Spinal cord (tissue), 10 donors: ENCODE results near the gene CLN6. TPM values are rescaled to one million over a fixed set of nuclear protein-coding genes. Genes with fewer than 3 reads are reported as not detected.
"Not testable (repeated sequence)": the region's sequence is repeated elsewhere in the genome, so short reads cannot be mapped to it uniquely, and the experiment has no call there.

ENCODE experiments used
- DNase-seq, 6 donors: peaks; one replicate each; pipeline versions ENCODE4 v3.0.0 to v3.0.0-alpha.2; 2013 to 2015; ENCODE audit warnings: low spot score in 6 of 6, low read depth in 4 of 6
- H3K27ac ChIP-seq: one replicate; pipeline ENCODE4 v1.5.1; 2013; ENCODE audit warnings: low read depth, low read length, control low read depth
- H3K27me3 ChIP-seq: one replicate; pipeline ENCODE4 v1.6.1; 2013; ENCODE audit warnings: low read length; ENCODE audit not compliant: control insufficient read depth, insufficient read depth
- H3K36me3 ChIP-seq: one replicate; pipeline ENCODE4 v1.6.1; 2013; ENCODE audit warnings: low read length; ENCODE audit not compliant: control insufficient read depth, insufficient read depth
- H3K4me1 ChIP-seq: one replicate; pipeline ENCODE4 v1.6.1; 2013; ENCODE audit warnings: low read length; ENCODE audit not compliant: control insufficient read depth, insufficient read depth
- H3K4me3 ChIP-seq: one replicate; pipeline ENCODE4 v1.5.1; 2013; ENCODE audit warnings: low read depth, low read length, control low read depth
- H3K9me3 ChIP-seq: one replicate; pipeline ENCODE4 v1.6.1; 2013; ENCODE audit warnings: low read length; ENCODE audit not compliant: control insufficient read depth, insufficient read depth
- WGBS: methylation state at CpG from one replicate; pipeline ENCODE4 v1.1.5; 2013; ENCODE audit warnings: missing lambda C conversion rate; ENCODE audit not compliant: insufficient coverage; 5-methylcytosine and 5-hydroxymethylcytosine counted together
- polyA plus RNA-seq, 2 donors: library from polyadenylated mRNA; unstranded; fragments of 120-200 nt; gene quantifications; one replicate each; pipeline ENCODE4 v1.2.1, GENCODE V29; 2013; ENCODE audit not compliant: insufficient read length in 2 of 2
- total RNA-seq, 2 donors: library from RNA; depleted of rRNA in 1 of 2; stranded (reverse); fragments of 120-200 nt in 1 of 2; fragments of >200 nt in 1 of 2; gene quantifications; one replicate each; pipeline versions ENCODE4 v1.2.3 to v1.2.4, GENCODE V29; 2013 to 2014
- donor health status: healthy.

The CLN6 gene
- total and polyA plus RNA-seq, 4 donors: 7.7 to 25.3 (median 13.7) TPM

DNA sequence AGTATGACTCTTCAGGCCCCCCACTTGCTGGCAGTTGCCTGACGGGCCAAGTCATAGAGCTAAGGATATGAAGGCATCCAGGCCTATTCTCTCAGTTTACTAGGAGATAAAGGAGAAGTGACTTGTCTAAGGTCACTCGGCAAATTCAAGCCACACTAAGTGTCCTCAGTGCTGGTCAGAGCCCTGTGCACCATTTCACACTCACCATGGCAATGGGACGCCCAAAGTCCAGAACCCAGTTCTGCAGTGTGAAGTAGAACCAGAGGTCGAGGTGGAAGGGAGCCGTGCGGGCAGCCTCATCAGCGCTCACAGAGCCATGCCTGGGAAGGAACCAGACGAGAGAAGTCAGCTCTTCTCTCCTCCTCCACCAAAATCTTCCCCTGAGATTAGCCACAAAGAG is 11.2 kb downstream of the CLN6 start:
- H3K9me3 ChIP-seq: no peaks in the 10 kb centered on the region
- no peaks in the 10 kb centered on the region for H3K4me1 ChIP-seq
- no peaks in the 10 kb centered on the region for H3K27me3 ChIP-seq
- WGBS: 100% methylated on average over 3 of the region's 8 CpGs
- DNase-seq: no peak
- H3K27ac ChIP-seq: no peak overlapping the region
- no peak overlapping the region for H3K4me3 ChIP-seq
- peaks cover 11% of the 10 kb centered on the region for H3K36me3 ChIP-seq

DNA sequence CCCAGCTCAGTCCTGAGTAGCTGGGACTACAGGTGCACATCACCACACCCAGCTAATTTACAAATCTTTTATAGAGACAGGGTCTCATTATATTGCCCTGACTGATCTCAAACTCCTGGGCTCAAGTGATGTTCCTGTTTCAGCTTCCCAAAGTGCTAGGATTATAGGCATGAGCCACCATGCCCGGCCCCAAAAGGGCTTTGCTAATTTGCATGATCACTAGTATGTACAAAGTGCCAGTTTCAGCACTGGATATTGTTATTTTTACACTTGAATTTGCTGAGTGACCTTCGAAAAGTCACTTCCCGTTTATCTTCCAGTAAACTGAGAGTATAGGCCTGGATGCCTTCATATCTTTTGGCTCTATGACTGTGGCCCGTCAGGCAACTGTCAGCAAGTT is 12.2 kb downstream of the CLN6 start:
- no peaks in the 10 kb centered on the region for H3K9me3 ChIP-seq
- no peak for DNase-seq
- H3K4me3 ChIP-seq: no peak overlapping the region
- no peak overlapping the region for H3K27ac ChIP-seq
- H3K36me3 ChIP-seq: peaks cover 11% of the 10 kb centered on the region
- H3K4me1 ChIP-seq: no peaks in the 10 kb centered on the region
- no peaks in the 10 kb centered on the region for H3K27me3 ChIP-seq
- WGBS: 94% methylated on average over 2 of the region's 4 CpGs

DNA sequence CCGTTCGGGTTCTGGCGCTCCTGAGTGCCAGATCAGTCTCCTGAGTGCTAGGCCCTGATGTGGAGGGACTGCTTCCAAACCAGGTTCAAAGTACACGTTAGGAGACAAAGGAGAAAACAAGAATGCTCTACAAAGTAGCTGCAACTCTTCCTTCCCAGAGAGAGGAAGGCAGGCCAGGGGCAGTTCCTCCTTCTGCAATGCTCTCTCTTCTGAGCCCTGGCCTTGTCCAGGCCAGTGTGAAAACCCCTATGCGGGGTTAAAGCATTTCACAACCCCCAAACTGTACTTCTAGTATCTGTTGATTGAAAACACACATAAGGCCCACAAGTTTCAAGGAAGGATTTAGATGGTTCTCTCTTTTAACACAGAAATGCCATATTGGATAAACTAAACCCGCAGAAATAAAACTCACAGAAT is 14.7 kb downstream of the CLN6 start:
- H3K27ac ChIP-seq: no peak overlapping the region
- WGBS: 82% methylated on average over 4 of the region's 6 CpGs
- no peak overlapping the region for H3K4me3 ChIP-seq
- peaks cover 16% of the 10 kb centered on the region for H3K4me1 ChIP-seq
- H3K36me3 ChIP-seq: peaks cover 13% of the 10 kb centered on the region
- DNase-seq: no peak
- no peaks in the 10 kb centered on the region for H3K9me3 ChIP-seq
- H3K27me3 ChIP-seq: no peaks in the 10 kb centered on the region

DNA sequence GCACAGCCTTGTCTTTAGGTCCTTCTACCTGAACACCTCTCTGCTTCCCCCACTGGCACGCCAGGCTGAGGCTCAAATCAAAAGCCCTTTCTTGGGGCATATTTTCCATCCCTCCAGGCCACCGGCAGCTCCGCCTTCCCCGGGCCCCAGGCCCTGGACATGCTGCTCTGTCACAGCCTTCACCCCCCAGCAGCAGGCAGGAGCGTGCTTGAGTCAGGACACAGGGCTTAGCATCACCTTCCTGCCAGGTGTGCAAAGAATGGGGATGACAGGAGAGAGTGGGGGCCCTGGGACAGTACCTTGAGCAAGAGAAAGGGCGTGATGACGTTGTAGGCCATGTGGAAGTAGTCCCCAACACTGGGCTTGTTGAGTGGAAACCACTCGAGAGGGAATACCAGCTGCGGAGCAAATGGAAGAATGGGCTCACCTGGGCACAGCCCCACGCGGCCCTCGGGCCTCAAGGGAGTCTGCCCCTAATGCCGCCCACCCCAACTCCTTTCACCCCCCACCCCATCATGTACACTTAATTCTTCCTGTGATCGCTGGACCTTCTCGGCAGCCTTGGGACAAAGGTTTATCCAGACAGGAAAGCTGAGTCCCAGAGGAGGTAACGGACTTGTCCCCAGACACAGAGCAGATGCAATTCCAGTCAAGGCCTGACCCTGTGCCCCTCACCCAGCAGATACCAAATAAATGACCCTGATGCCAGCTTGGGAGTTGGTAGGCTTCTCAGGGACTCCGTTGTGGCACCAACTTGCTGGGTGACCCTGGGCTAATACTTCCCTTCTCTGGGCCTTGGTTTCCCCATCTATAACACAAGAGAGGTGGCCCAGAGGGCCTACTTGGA is 15.3 kb downstream of the CLN6 start:
- Histone ChIP-seq H3K4me3 (no peak overlapping the region), H3K27ac (no peak overlapping the region), H3K27me3 (no peaks in the 10 kb centered on the region), H3K4me1 (peaks cover 16% of the 10 kb centered on the region), H3K36me3 (peaks cover 13% of the 10 kb centered on the region), H3K9me3 (no peaks in the 10 kb centered on the region)
- WGBS: 95% methylated on average over 9 of the region's 17 CpGs
- no peak for DNase-seq

DNA sequence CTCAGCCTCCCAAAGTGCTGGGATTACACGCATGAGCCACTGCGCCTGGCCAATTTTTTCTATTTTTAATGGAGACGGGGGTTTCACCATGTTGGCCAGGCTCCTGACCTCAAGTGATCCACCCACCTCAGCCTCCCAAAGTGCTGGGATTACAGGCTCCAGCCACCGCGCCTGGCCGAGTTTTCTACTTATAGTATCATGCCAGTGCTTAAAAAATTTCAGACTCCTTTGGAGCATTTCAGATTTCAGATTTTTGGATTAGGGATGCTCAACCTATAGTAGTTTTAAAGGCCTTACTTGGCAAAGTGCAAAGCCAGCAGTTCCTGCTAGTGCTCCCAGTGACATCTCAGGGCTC is 16.1 kb downstream of the CLN6 start:
- Histone ChIP-seq H3K36me3 (peaks cover 12% of the 10 kb centered on the region), H3K4me1 (peaks cover 22% of the 10 kb centered on the region)
- H3K27me3 ChIP-seq, H3K4me3 ChIP-seq, H3K27ac ChIP-seq, H3K9me3 ChIP-seq, DNase-seq: not testable (repeated sequence)
- WGBS: 92% methylated on average over 3 of the region's 6 CpGs

DNA sequence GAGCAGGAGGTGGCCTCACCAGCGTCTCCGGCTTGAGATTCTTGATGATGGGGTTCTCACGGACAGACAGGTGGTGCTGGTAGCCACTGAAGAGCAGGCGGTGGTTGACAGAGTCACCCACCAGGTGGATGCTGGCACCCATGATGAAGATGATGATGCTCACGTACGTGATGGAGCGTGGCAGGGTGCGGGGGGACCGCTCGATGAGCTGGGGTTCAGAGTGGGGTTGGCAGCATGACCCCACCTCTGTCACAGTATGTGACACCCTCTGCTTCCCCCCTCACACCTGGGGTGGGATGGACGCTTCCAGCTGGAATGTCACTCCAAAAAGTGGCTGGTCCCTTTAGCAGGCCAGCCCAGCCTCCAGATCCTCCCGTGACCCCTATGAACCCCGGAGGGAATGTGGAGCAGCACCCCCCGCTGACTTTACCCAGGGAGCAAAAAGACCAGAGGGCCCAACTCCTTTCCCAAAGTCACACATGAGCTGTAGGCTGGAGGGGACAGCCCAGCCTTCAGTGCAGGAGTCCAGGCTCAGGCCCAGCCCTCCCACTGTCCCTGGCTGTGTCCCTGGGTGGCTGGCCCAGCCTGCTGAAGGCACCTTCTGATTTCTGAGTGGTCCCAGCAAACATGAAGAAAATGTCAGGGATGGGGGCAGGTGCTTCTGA is 17.7 kb downstream of the CLN6 start:
- Histone ChIP-seq H3K27ac (no peak overlapping the region), H3K27me3 (no peaks in the 10 kb centered on the region)
- 89% methylated on average over 13 of the region's 14 CpGs for WGBS

DNA sequence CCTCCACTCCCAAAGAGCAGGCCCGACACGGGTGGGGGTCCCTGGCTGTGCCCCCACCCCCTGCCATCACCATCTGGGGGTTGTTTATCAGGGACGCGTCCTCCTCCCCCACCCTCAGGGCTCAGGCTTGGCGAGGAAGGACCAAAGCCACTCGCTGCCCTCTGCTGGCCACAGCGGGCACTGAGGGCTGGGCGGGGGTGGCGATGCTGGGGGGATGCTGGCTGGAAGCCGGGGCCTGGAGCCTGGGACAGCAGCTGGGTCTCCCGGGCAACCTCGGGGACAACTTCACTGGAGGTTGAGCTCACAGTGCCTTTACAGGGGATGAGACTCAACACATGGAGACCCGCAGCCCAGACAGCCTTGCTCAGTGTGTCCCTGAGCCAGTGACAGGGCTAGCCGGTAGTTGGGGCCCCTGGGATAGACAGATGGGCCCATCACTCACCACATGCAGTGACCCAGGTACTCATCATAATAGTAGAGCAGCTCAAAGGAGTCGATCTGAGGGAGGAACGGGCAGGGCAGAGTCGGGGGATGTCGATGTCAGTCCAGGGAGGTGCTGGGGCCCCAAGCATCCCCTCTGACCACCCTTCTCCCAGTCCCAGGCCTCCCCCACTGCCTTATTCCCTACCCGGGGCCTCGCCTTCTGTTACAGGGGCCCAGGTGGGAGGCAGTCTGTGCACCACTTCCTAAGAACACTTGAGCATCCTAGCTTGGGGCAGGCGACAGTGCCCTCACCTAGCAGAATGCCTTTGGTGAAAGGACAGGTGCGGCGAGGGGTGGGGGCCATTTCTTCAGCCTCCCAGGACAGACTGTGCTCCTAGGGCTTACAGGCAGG is 18.5 kb downstream of the CLN6 start:
- H3K4me1 ChIP-seq: peaks cover 30% of the 10 kb centered on the region
- H3K27me3 ChIP-seq: no peaks in the 10 kb centered on the region
- peak in 4 of 6 donors; percentile 69 to 91 (median 82) for DNase-seq
- H3K9me3 ChIP-seq: no peaks in the 10 kb centered on the region
- H3K27ac ChIP-seq: no peak overlapping the region
- H3K36me3 ChIP-seq: peaks cover 23% of the 10 kb centered on the region
- 30% methylated on average over 20 of the region's 23 CpGs for WGBS
- peak overlapping the region; percentile 16 for H3K4me3 ChIP-seq

More for the DNA sequence above, 17.7 kb downstream of the CLN6 start:
- no peak for DNase-seq
- Histone ChIP-seq H3K4me1 (peaks cover 27% of the 10 kb centered on the region), H3K4me3 (no peak overlapping the region), H3K36me3 (peaks cover 23% of the 10 kb centered on the region), H3K9me3 (no peaks in the 10 kb centered on the region)

DNA sequence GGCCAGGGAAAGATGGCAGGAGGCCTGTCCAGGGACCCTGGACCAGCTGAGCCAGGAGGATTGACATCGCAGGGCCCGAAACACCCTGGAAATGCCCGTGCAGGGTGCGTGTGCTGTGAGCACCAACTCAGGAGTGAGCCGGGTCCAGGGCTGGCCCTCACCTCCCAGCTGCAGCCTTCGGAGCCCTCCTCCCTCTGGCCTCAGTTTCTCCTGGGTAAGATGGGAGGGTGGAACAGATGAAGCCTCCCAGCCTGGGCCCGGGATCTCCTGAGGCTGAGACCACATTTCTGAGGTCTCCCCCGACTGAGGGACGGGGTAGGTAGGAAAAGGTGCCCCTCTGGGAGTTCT is 19.1 kb downstream of the CLN6 start:
- Histone ChIP-seq H3K36me3 (peaks cover 23% of the 10 kb centered on the region), H3K4me3 (peak overlapping the region; percentile 16), H3K27ac (no peak overlapping the region), H3K27me3 (no peaks in the 10 kb centered on the region), H3K4me1 (peaks cover 35% of the 10 kb centered on the region), H3K9me3 (no peaks in the 10 kb centered on the region)
- DNase-seq: no peak
- WGBS: 84% methylated on average over 6 of the region's 9 CpGs

DNA sequence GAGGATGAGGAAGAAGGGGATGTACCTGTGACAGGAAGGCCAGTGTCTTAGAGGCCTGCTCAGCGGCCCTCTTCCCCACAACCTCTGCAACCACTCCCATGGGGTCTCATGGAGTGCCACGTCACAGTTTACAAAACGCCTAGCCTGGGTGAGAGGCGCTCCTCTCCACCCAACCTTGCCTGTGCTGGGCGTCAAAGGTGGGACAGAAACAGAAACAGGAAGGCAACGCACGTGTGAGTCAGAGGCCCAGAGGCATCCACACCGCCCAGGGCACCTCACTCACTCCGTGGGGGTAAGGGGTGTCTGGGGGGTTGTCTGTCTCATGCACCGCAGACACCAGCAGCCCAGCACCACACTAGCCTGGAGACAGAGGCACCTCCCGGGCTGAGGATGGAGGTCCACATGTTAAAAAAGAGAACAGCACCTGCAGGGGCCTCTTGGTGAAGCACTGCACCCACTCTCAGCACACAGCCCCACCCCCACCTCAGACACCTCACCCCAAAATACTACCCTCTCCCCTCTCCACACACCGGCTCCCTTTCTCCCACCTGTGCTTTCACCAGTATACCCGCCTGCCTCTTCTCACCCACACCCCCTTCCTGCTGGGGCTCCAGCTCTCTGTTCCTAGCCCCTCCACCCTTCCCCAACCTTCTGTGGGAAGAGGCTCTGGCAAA is 19.7 kb downstream of the CLN6 start:
- Histone ChIP-seq H3K9me3 (no peaks in the 10 kb centered on the region), H3K4me3 (no peak overlapping the region), H3K4me1 (peaks cover 40% of the 10 kb centered on the region), H3K27me3 (no peaks in the 10 kb centered on the region), H3K36me3 (peaks cover 23% of the 10 kb centered on the region), H3K27ac (no peak overlapping the region)
- no peak for DNase-seq
- 96% methylated on average over 7 of the region's 13 CpGs for WGBS
